ENCODE results near the gene DACT2. TPM values are rescaled to one million over a fixed set of nuclear protein-coding genes. Genes with fewer than 3 reads are reported as not detected.

DACT2 gene
- total RNA-seq, 1 experiment from 2014 or later: 4.9 TPM

DNA sequence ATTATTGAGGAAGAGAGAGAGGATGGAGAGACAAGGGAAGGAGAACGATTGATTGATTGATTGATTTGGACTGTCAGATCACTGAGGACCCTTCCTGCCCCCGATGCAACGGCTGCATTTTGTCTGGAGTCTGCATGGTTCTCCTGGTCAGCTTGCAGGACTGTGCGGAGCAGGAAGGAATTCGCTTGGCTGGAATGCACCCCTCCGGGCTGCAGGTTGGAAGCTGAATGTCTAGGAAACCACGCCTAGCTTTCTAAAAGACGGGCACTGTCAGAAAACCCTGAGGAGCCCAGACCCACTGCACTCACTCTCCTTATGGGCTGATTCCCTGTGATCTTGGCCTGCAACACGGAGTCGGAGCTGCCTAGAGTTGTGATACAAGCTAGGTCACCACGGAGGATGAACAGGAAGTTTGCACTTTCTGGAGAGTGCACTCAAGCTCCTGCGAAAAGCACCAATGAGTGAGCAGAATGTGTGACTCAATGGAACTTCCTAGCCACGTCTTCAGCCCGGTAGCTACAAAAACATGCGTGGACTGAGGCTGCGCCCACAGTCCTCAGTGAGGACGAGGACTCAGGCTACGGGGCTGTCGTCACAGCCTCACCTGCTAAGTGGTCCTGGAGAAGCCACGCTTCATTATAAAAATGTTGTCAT is 14.4 kb downstream of the DACT2 start (continued):
- TF ChIP-seq USF2 (CRISPR knock-in tag; IDR thresholded peaks at IDR 0.05) (no peak), NR2C2 (CRISPR knock-in tag; IDR thresholded peaks at IDR 0.05) (no peak)

GRCh38 chr6:168304752-168305015 is 14.9 kb downstream of the DACT2 start:
- Mint-ChIP-seq H3K4me1 (peaks cover 39% of the 10 kb centered on the region), H3K9me3 (no peaks in the 10 kb centered on the region), H3K27me3 (ENCODE audit: low read depth) (peaks cover 16% of the 10 kb centered on the region), H3K4me3 (no peak overlapping the region), H3K27ac (no peak overlapping the region; the same call in 1 of the 2 replicates), H3K36me3 (no peaks in the 10 kb centered on the region)
- no peak for ATAC-seq
- POLR2A ChIA-PET: no interaction called here
- TF ChIP-seq ZNF263 (CRISPR knock-in tag; IDR thresholded peaks at IDR 0.05; ENCODE audit: low read depth) (no peak), KAT7 (CRISPR knock-in tag; IDR thresholded peaks at IDR 0.05; ENCODE audit: borderline replicate concordance) (no peak), CBFB (CRISPR knock-in tag; IDR thresholded peaks at IDR 0.05; ENCODE audit: low read depth) (no peak), ESRRA (CRISPR knock-in tag; IDR thresholded peaks at IDR 0.05; ENCODE audit: borderline replicate concordance) (no peak), IRF2 (CRISPR knock-in tag; IDR thresholded peaks at IDR 0.05; ENCODE audit: borderline replicate concordance, low read depth) (no peak), AR (CRISPR knock-in tag; IDR thresholded peaks at IDR 0.05) (no peak), ZNF416 (CRISPR knock-in tag; IDR thresholded peaks at IDR 0.05) (no peak), NFATC4 (CRISPR knock-in tag; IDR thresholded peaks at IDR 0.05) (no peak), TCF7 (CRISPR knock-in tag; IDR thresholded peaks at IDR 0.05; ENCODE audit: low read depth) (no peak), NR1H2 (CRISPR knock-in tag; IDR thresholded peaks at IDR 0.05) (no peak), AFF4 (CRISPR knock-in tag; IDR thresholded peaks at IDR 0.05; ENCODE audit: borderline replicate concordance) (no peak), ERG (CRISPR knock-in tag; IDR thresholded peaks at IDR 0.05) (no peak), SOX15 (CRISPR knock-in tag; IDR thresholded peaks at IDR 0.05) (no peak), USF1 (CRISPR knock-in tag; IDR thresholded peaks at IDR 0.05) (no peak), ZBTB43 (CRISPR knock-in tag; IDR thresholded peaks at IDR 0.05) (no peak)
- TF ChIP-seq, protein P1, sequence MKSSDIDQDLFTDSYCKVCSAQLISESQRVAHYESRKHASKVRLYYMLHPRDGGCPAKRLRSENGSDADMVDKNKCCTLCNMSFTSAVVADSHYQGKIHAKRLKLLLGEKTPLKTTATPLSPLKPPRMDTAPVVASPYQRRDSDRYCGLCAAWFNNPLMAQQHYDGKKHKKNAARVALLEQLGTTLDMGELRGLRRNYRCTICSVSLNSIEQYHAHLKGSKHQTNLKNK (CRISPR knock-in tag; IDR thresholded peaks at IDR 0.05): no peak
- TF ChIP-seq, protein P2, sequence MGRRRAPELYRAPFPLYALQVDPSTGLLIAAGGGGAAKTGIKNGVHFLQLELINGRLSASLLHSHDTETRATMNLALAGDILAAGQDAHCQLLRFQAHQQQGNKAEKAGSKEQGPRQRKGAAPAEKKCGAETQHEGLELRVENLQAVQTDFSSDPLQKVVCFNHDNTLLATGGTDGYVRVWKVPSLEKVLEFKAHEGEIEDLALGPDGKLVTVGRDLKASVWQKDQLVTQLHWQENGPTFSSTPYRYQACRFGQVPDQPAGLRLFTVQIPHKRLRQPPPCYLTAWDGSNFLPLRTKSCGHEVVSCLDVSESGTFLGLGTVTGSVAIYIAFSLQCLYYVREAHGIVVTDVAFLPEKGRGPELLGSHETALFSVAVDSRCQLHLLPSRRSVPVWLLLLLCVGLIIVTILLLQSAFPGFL (CRISPR knock-in tag; IDR thresholded peaks at IDR 0.05; ENCODE audit: borderline replicate concordance): no peak
- TF ChIP-seq, protein P3, sequence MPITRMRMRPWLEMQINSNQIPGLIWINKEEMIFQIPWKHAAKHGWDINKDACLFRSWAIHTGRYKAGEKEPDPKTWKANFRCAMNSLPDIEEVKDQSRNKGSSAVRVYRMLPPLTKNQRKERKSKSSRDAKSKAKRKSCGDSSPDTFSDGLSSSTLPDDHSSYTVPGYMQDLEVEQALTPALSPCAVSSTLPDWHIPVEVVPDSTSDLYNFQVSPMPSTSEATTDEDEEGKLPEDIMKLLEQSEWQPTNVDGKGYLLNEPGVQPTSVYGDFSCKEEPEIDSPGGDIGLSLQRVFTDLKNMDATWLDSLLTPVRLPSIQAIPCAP (CRISPR knock-in tag; IDR thresholded peaks at IDR 0.05): no peak
- CTCF ChIA-PET: interaction anchor here (1.2 kb wide), 1 partner anchor 28 kb away, joined by 4 read pairs; no protein-coding TSS in a partner anchor
- DNase-seq (ENCODE audit: low spot score): no peak
